Measurements from ENCODE around the gene TASP1.
A peak's percentile ranks its signal among the peaks of the same experiment; 100 is the strongest.

Gene TASP1

DNA sequence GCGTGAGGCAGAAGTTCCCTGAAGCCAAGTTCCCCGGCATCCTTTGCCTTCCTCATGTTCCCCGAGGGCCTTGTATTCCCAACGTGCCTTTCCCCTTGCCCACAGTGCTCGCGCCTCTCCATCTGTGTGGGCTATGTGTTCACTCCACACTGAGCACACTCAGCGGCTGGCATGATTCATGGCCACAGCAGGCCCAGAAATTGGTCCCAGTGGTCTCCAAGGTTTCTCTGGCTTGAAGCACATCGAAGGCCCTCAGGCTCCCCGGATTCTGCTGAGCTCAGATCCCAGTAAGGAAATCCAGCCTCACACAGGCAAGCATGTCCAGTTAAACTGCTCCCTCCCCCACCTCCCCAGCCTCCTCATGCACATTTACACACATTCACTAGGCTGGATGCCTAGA, 294.1 kb downstream of the TASP1 start:
- DNase-seq (ENCODE audit: low read depth), result no peak

DNA sequence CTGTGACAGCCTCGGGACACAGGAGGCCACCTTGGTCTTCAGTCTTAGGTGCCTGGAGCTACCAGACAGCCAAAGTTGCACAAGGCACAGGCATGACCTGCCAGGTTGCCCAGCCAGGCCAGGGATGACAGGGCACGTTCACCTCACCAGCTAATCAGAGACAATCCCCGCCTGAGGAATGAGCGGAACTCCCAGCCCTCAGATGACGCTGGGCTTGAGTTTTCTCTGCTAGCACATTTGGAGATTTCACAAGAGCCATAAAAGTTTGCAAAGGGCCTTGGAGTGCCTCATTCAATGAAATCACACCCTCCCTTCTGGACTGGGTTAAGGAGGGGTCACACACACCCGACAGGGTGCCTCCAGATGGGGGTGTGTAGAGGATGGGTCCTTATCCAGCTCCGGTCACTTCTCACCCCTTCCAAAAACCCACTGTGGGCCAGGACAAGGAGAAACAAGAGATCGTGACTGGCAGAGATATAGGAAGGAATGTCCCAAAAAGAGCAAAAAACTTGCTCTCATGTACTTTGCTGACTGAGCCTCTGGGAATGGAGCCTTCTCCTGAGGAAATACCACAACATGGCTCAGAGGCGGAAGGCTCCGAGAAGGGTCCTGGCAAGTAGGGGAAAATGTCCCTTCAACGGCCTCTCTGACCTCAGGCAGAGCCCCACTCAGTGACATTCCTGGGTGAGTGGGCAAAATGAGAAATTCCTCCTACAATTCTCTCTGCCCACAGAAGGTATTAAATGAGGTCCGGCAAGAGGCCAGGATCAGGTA, 296.1 kb downstream of the TASP1 start:
- peak; percentile 67 for DNase-seq (ENCODE audit: low read depth)

DNA sequence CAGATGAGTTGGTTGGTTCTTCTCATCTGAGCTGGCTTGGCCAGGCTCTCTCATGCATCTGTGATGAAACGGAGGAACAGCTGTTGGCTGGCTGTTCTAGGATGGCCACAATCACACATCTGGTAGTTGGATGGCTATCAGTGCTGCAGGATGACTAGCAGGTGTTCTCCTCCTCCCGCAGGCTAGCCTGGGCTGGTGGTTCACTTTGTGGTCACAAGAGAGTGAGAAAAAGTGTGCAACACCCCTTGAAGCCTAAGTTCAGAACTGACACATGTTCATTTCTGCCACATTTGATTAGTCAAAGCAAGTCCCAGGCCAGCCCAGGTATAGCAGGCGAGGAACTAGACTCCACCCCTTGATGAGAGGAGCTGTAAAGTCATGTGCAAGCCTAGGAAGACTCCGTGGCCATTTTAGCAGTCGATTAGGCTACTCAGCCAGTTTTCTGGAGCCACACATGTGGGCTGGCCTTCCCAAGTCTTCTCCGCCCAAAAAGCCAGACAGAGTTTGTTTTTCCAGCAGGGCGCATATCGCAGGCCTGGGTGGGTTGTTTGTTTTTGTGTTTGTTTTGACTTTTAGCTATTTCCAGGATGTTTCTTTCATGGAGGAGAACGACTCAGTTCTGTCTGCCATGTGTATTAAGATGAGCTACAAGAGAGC, 296.9 kb downstream of the TASP1 start:
- DNase-seq (ENCODE audit: low read depth), result no peak

DNA sequence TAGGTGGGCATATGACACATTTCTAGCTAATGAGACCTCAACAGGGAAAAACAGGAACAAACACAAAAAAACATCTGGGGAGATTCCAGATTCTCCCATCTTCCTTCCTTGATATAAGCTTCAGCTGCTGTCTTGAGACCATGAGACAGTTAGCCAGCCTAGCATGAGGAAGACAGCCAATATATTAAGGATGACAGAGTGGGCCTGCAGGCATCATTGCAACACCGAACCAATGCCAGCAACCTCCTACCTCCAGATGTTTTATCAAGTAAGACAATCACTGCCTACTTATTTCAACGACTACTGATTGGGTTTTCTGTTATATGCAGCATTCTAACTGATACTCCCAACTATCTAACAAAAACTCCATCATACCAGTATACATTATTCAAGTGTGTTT, 298.6 kb downstream of the TASP1 start:
- DNase-seq (ENCODE audit: low read depth), result no peak

All from GM04503 (cell line).